CD4-positive, alpha-beta T cell treated with Interleukin-15 for 1 hour (primary cell): ENCODE results near the gene FAM221B.
A peak's percentile ranks its signal among the peaks of the same experiment; 100 is the strongest.

Source experiments
- DNase-seq: peaks from one replicate; pipeline ENCODE4 v3.0.0-alpha.2; 2020

The FAM221B gene

DNA sequence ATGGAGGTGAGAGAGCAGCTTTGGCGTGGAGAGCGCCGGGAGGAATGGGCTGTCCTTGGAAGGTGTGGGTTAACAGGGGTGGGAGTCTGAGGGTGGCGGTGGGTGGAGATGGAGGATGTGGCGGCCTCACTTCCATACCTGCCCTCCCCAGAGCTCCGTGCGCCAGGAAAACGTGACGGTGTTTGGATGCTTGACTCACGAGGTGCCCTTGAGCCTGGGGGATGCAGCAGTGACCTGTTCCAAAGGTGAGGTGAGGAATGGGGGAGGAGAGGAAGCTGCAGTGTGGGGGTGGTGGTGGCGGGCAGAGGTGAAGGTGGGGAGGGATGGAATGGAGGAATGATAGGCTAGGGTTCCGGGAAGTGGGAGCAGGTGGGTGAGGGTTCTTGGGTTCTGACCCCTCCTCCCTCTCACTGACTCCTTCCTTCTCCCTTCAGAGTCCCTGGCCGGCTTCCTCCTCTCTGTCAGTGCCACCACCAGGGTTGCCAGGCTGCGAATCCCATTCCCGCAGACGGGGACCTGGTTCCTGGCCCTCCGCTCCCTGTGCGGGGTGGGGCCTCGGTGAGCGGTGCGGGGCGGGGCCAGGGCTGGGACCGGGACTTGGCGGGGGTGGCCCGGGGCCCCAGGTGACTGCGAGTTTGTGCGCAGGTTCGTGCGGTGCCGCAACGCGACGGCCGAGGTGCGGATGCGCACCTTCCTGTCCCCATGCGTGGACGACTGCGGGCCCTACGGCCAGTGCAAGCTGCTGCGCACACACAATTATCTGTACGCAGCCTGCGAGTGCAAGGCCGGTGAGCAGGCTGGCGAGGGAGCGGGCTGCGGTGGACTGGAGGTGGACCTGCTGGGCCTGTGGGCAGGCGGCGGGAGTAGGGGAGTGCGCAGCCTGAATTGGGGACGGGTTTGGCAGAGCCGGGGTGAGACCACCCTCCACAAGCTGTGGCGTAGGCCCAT is 17.6 kb upstream of the FAM221B start:
- no peak for DNase-seq

GRCh38 chr9:35844628-35845270 is 16.2 kb upstream of the FAM221B start:
- peak; percentile 65 for DNase-seq

GRCh38 chr9:35842795-35843194 is 14.3 kb upstream of the FAM221B start:
- no peak for DNase-seq

DNA sequence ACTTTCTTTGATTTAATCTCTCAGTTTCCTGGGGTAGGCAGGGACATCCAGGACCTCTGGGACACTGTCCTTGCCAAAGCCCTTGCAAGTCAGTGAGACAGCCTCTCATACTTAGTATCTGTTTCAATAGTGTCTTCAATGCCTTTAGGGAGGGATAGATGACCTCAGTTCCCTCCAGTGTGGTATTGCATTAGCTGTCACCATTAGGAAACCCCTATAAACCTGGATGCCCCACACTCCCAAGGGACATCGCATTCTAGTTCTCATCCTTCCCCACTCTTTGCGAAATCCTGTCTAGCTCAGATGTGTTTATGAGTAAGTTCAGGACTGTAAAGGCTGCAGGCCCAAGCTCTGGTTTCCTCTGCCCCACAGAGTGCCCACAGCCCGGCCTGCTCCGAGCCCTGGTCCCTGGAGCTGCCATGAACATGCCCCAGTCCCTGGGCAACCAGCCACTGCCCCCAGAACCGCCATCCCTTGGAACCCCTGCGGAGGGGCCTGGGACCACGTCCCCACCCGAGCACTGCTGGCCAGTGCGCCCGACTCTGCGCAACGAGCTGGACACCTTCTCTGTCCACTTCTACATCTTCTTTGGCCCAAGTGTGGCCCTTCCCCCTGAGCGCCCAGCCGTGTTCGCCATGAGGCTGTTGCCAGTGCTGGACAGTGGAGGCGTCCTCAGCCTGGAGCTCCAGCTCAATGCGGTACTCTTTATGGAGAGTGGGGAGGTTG is 13.7 kb upstream of the FAM221B start:
- no peak for DNase-seq

DNA sequence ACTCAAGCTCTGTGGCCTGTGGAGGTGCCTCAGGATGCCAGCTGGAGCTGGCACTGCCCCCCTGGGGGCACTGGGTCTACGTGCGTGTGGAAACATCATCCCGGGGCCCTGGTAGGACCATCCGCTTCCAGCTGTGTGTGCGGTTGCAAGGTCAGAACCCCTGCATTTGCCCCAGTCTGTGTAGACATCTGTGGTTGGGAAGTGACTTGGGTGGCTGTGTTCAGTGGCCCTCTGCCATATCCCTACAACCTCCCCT is 13.0 kb upstream of the FAM221B start:
- DNase-seq = no peak

GRCh38 chr9:35840881-35841644 is 12.5 kb upstream of the FAM221B start:
- DNase-seq = no peak

GRCh38 chr9:35839926-35840325 is 11.4 kb upstream of the FAM221B start:
- no peak for DNase-seq

GRCh38 chr9:35836595-35836994 is 8.1 kb upstream of the FAM221B start:
- DNase-seq = no peak

GRCh38 chr9:35835766-35836165 is 7.2 kb upstream of the FAM221B start:
- DNase-seq = no peak

GRCh38 chr9:35835216-35835632 is 6.7 kb upstream of the FAM221B start:
- no peak for DNase-seq

- no peak for DNase-seq
Measured at GRCh38 chr9:35834260-35835215, 6.0 kb upstream of the FAM221B start.

DNA sequence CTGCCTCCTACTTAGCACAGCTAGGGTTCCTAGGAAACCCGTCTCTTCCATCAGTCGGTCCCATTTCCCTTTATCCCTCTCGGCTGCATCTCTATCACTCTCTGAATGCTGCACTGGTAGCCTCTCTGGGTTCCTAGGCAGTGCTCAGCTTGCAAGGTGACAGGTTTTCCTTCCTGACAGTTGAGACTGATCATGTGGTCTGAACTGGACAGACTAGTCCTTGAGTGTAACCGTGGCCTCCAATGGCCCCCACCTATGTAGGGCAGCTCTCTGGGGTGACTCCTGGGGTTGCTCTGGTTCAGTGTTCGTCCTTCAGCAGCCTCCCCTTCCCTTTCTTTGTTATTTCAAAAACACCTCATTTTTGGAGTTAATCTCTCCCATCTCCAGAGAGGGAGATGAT is 4.3 kb upstream of the FAM221B start:
- DNase-seq = no peak

DNA sequence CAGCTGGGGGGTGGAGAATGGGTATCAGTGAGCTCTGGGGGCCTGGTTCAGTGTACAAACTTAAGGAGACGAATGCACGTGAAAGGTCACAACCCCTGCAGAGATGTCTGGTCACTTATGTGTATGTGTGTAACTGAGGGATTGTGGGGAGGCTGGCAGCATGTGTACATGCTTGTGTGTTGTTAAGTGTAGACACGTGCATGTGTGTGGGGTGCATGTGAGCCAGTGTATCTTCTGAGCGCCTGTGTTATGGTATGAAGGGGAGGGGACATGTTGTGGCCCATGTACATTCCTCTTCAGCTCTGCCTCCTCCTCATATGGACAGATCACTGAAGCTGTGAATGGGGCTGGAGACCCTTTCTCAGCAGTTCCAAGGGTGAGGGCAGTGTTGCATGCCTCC is 2.5 kb upstream of the FAM221B start:
- no peak for DNase-seq

GRCh38 chr9:35829764-35830096 is 1.2 kb upstream of the FAM221B start:
- no peak for DNase-seq

DNA sequence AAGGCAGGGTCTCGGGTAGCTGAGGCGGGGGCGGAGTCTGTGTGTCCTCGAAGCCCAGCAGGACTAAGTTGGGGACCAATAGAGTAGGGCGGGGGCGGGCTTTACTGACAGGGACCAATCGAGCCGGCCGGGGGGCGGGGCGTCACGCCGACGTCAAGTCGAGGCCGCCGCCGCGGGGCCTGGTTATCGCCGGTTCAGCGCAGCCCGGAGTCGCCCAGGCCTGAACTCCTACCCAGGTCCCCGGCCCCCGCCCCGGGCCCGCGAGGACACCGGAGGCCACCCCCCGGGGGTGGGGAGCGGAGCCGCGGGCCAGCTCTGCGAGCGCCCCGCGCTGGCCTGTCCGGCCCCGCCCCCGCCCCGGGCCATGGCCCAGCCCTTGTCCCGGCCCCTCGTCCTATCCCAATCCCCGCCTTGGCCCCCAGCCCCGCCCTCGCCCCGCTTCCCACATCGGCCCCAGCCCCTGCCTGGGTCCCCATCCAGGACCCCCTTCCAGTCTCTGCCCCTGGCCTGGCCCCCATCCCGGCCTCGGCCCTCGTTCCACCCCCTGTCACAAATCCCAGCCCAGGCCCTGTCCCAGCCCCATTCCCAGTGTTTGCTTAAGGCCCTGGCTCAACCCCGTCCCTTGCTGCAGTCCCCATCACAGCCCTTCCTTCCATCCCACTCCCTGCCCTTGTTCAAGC is 692 bp upstream of the FAM221B start, which contains the start of gene TMEM8B:
TMEM8B (plus strand) TSS at position 145 of the 680 bp plus-strand sequence; CDS start at position 365, 220 bp downstream.
- DNase-seq = peak; percentile 93

DNA sequence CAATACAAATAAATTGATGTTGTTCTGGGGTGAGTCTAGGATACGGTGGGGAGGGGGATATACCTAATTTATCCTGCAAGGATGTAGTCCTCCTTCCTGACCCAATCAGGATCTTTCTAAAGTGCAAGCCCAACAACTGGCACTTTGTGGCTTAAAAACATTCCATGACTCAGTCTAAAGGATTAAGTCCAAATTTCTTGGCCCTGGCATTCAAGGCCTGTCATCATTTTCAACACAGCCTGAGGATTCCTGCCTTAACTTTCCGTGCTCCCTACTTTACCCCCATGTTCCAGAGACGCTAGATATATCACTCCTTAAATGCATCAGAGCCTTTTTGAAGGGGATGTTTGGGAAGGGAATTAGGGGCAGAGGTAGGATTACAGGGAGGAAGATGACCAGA is 1.0 kb downstream of the FAM221B start:
- DNase-seq = no peak

DNA sequence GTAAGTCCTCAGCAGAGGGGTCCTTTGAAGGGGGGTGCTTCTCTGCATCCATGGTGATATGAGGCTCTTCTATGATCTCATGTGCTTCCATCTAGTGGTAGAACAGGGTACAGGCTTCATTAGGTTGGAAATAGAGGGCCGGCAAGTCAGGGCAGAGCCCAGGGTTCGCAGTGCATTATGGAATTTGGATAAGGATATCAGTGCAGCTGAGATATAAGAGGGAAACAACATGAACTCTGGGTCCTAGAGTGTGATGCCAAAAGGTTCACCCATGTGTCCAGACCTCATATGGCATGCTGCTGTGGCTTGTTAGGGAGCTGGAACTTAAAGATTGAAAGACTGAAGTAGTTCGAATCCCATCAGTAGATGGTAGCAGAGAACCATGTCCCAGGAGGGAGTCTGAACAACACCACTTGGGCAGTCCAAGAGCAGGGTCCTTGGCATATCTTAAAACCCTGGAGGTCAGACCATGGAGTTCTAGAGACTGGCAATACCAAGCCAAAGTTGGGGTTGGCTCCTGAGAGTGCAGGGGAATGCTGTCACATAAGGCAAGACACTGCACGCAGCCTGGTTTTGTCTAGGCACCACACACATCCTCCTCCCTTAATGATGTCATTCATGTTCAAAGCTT is 2.3 kb downstream of the FAM221B start:
- no peak for DNase-seq

DNA sequence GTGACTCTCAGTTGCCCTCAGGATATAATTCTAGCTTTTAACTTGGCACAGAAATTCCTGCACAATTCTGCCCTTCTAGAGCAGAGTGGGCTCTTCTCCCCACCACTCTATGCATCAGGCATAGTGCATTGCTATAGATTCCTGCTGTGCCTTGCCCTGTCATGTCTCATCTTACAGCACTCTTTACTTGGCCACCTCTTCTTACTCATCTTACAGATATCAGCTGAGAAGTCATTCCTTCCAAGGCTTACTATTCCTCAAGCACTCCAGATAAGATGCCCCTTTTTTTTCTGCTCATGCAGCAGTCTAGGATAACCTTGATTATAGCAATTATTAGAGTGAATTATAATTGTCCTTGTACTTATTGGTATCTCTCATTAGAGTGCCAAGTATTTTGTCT is 5.6 kb downstream of the FAM221B start:
- DNase-seq = no peak

DNA sequence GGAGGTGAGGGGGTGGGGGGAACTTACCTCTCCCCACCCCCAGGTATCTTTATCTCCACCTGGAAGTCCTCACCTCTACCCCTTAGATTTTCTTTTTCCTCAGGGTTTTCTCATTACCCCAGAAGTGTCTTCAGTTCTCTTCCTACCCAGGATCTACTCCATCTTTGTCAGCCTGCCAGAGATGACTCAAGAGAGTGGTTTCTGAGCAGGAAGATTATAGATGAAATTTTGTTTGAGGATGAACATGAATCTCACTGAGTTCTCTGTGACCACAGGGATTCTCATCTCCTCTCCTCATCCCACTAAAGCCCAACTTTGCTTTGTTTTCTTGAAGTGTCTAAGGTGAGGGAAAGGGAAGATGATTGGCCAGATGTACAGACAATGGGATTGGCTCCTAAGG is 8.5 kb downstream of the FAM221B start:
- DNase-seq = no peak

- no peak for DNase-seq
Measured at GRCh38 chr9:35818341-35818740, 10.2 kb downstream of the FAM221B start.

- no peak for DNase-seq
Measured at GRCh38 chr9:35816708-35817107, 11.8 kb downstream of the FAM221B start.
